Measurements from ENCODE around the gene MT1A. TPM values are rescaled to one million over a fixed set of nuclear protein-coding genes. Genes with fewer than 3 reads are reported as not detected.
"Not testable (repeated sequence)": the region's sequence is repeated elsewhere in the genome, so short reads cannot be mapped to it uniquely, and the experiment has no call there.

Gene MT1A
- polyA plus RNA-seq, 1 donor from 2014 or later, result not detected

- H4K20me1 ChIP-seq (ENCODE audit: insufficient read depth), result no peaks in the 10 kb centered on the region
- H3K4me3 ChIP-seq (ENCODE audit: low read length), result no peak overlapping the region
- H3K36me3 ChIP-seq (ENCODE audit: insufficient read depth, low read length), result no peaks in the 10 kb centered on the region
- H3K4me2 ChIP-seq (ENCODE audit: low read length), result no peak overlapping the region
- H3K9ac ChIP-seq (ENCODE audit: low read length), result no peak overlapping the region
- H3K79me2 ChIP-seq (replicated peaks; ENCODE audit: insufficient read depth, low read length), result no peaks in the 10 kb centered on the region
- H3F3A ChIP-seq (ENCODE audit: insufficient read depth, low read length, poor library complexity, severe bottlenecking), result no peaks in the 10 kb centered on the region
- peaks cover 93% of the 10 kb centered on the region for H3K27me3 ChIP-seq (ENCODE audit: insufficient read depth, low read depth, low read length)
- TF ChIP-seq SMC3 (conservative IDR thresholded peaks at IDR 0.05; ENCODE audit: poor library complexity) (no peak), POLR2AphosphoS5 (IDR thresholded peaks at IDR 0.05) (no peak), REST (IDR thresholded peaks at IDR 0.05; ENCODE audit: borderline replicate concordance) (no peak), TAF1 (IDR thresholded peaks at IDR 0.05; ENCODE audit: low read depth) (no peak), MXI1 (conservative IDR thresholded peaks at IDR 0.05; ENCODE audit: poor library complexity, severe bottlenecking) (no peak), EZH2 (IDR thresholded peaks at IDR 0.05; ENCODE audit: borderline replicate concordance, insufficient read depth, low read length, poor library complexity, severe bottlenecking) (no peak), EP300 (conservative IDR thresholded peaks at IDR 0.05; ENCODE audit: poor library complexity, severe bottlenecking) (no peak), CTCF (IDR thresholded peaks at IDR 0.05; ENCODE audit: poor library complexity, severe bottlenecking) (no peak), RAD21 (conservative IDR thresholded peaks at IDR 0.05) (no peak)
- H3K9me3 ChIP-seq (ENCODE audit: low read length), result no peaks in the 10 kb centered on the region
- H3K27ac ChIP-seq (ENCODE audit: low read length), result no peak overlapping the region
- no peaks in the 10 kb centered on the region for H3K9me2 ChIP-seq (ENCODE audit: insufficient read depth, low read length)
- no peak overlapping the region for H2AFZ ChIP-seq (ENCODE audit: low read depth, low read length)
Observed at GRCh38 chr16:56672761-56673536, 34.5 kb downstream of the MT1A start.

- Histone ChIP-seq H3K9me3 (ENCODE audit: low read length) (no peaks in the 10 kb centered on the region), H3F3A (ENCODE audit: insufficient read depth, low read length, poor library complexity, severe bottlenecking) (no peaks in the 10 kb centered on the region), H3K9me2 (ENCODE audit: insufficient read depth, low read length) (no peaks in the 10 kb centered on the region), H3K4me2 (ENCODE audit: low read length) (no peak overlapping the region), H2AFZ (ENCODE audit: low read depth, low read length) (no peak overlapping the region), H3K79me2 (replicated peaks; ENCODE audit: insufficient read depth, low read length) (no peaks in the 10 kb centered on the region), H3K9ac (ENCODE audit: low read length) (no peak overlapping the region), H3K4me3 (ENCODE audit: low read length) (no peak overlapping the region), H3K27ac (ENCODE audit: low read length) (no peak overlapping the region), H3K27me3 (ENCODE audit: insufficient read depth, low read depth, low read length) (peaks cover 87% of the 10 kb centered on the region), H3K36me3 (ENCODE audit: insufficient read depth, low read length) (no peaks in the 10 kb centered on the region), H4K20me1 (ENCODE audit: insufficient read depth) (no peaks in the 10 kb centered on the region)
- TF ChIP-seq POLR2AphosphoS5 (IDR thresholded peaks at IDR 0.05) (no peak), EZH2 (IDR thresholded peaks at IDR 0.05; ENCODE audit: borderline replicate concordance, insufficient read depth, low read length, poor library complexity, severe bottlenecking) (no peak), CTCF (IDR thresholded peaks at IDR 0.05; ENCODE audit: poor library complexity, severe bottlenecking) (peak; percentile 35), TAF1 (IDR thresholded peaks at IDR 0.05; ENCODE audit: low read depth) (no peak), EP300 (conservative IDR thresholded peaks at IDR 0.05; ENCODE audit: poor library complexity, severe bottlenecking) (no peak), RAD21 (conservative IDR thresholded peaks at IDR 0.05) (no peak), REST (IDR thresholded peaks at IDR 0.05; ENCODE audit: borderline replicate concordance) (no peak), MXI1 (conservative IDR thresholded peaks at IDR 0.05; ENCODE audit: poor library complexity, severe bottlenecking) (no peak)
Observed at GRCh38 chr16:56673921-56674320, 35.5 kb downstream of the MT1A start.

GRCh38 chr16:56674570-56674969, 36.1 kb downstream of the MT1A start:
- peaks cover 80% of the 10 kb centered on the region for H3K27me3 ChIP-seq (ENCODE audit: insufficient read depth, low read depth, low read length)

More at GRCh38 chr16:56674570-56674969, 36.1 kb downstream of the MT1A start:
- H3K79me2 ChIP-seq (replicated peaks; ENCODE audit: insufficient read depth, low read length); H3K9me3 ChIP-seq (ENCODE audit: low read length); H3K36me3 ChIP-seq (ENCODE audit: insufficient read depth, low read length); H4K20me1 ChIP-seq (ENCODE audit: insufficient read depth); H3K9ac ChIP-seq (ENCODE audit: low read length); H3K4me3 ChIP-seq (ENCODE audit: low read length); H3K9me2 ChIP-seq (ENCODE audit: insufficient read depth, low read length); H3K27ac ChIP-seq (ENCODE audit: low read length); H3F3A ChIP-seq (ENCODE audit: insufficient read depth, low read length, poor library complexity, severe bottlenecking); H3K4me2 ChIP-seq (ENCODE audit: low read length); H2AFZ ChIP-seq (ENCODE audit: low read depth, low read length): not testable (repeated sequence)
